CD4-positive, alpha-beta T cell treated with Interleukin-4 for 4 hours (primary cell): Measurements from ENCODE around the gene IL24.
A peak's percentile ranks its signal among the peaks of the same experiment; 100 is the strongest.
"Not testable (repeated sequence)": the region's sequence is repeated elsewhere in the genome, so short reads cannot be mapped to it uniquely, and the experiment has no call there.

Source experiments
- DNase-seq: peaks from one replicate; pipeline ENCODE4 v3.0.0-alpha.2; 2020

Gene IL24

GRCh38 chr1:206897175-206897574 is at the start of gene IL24:
Gene IL24 (plus strand): TSS chr1:206897443. CDS start chr1:206897833, 390 bp downstream.
- no peak for DNase-seq

- no peak for DNase-seq
Measured at GRCh38 chr1:206847946-206848345, 49.3 kb upstream of the IL24 start.

- DNase-seq: no peak
Measured at GRCh38 chr1:206850401-206850800, 46.8 kb upstream of the IL24 start.

- DNase-seq: no peak
Measured at GRCh38 chr1:206851341-206852010, 45.8 kb upstream of the IL24 start.

- DNase-seq: not testable (repeated sequence)
Measured at GRCh38 chr1:206852662-206853061, 44.6 kb upstream of the IL24 start.

- not testable (repeated sequence) for DNase-seq
Measured at GRCh38 chr1:206853696-206854095, 43.5 kb upstream of the IL24 start.

GRCh38 chr1:206854401-206855129 is 42.7 kb upstream of the IL24 start:
- DNase-seq: no peak

- no peak for DNase-seq
Measured at GRCh38 chr1:206855859-206856258, 41.4 kb upstream of the IL24 start.

GRCh38 chr1:206856674-206857464 is 40.4 kb upstream of the IL24 start:
- peak; percentile 6 for DNase-seq

- DNase-seq: no peak
Measured at GRCh38 chr1:206859082-206859521, 38.1 kb upstream of the IL24 start.

GRCh38 chr1:206860165-206860564 is 37.1 kb upstream of the IL24 start:
- DNase-seq: no peak

- no peak for DNase-seq
Measured at GRCh38 chr1:206863266-206863665, 34.0 kb upstream of the IL24 start.

GRCh38 chr1:206864939-206865671 is 32.1 kb upstream of the IL24 start, which contains the start of gene IL20:
Gene IL20 (plus strand): TSS chr1:206865623. CDS start chr1:206865853, 230 bp downstream.
- DNase-seq: peak; percentile 75

- DNase-seq: no peak
Measured at GRCh38 chr1:206866062-206866461, 31.2 kb upstream of the IL24 start.

GRCh38 chr1:206867239-206867638 is 30.0 kb upstream of the IL24 start:
- DNase-seq: no peak

GRCh38 chr1:206867716-206868115 is 29.5 kb upstream of the IL24 start:
- no peak for DNase-seq

GRCh38 chr1:206868264-206868663 is 29.0 kb upstream of the IL24 start:
- no peak for DNase-seq

- no peak for DNase-seq
Measured at GRCh38 chr1:206872139-206872538, 25.1 kb upstream of the IL24 start.

GRCh38 chr1:206873603-206874188 is 23.5 kb upstream of the IL24 start:
- DNase-seq: no peak

GRCh38 chr1:206875752-206876377 is 21.4 kb upstream of the IL24 start:
- no peak for DNase-seq

- DNase-seq: no peak
Measured at GRCh38 chr1:206878456-206878855, 18.8 kb upstream of the IL24 start.

- no peak for DNase-seq
Measured at GRCh38 chr1:206880314-206880713, 16.9 kb upstream of the IL24 start.
